GM19324 (cell line): ENCODE data around the gene CFAP45.

Experiments
- ATAC-seq: cut with Tn5 transposase; IDR thresholded peaks from one replicate; pipeline ENCODE4 v1.9.1; 2021; ENCODE audit warnings: mild to moderate bottlenecking, moderate library complexity; ENCODE audit not compliant: unreplicated experiment, low FRiP score

Gene CFAP45

GRCh38 chr1:159936273-159936904, 36.4 kb upstream of the CFAP45 start:
- no peak for ATAC-seq

GRCh38 chr1:159935719-159936272, 35.8 kb upstream of the CFAP45 start:
- ATAC-seq: no peak

- no peak for ATAC-seq
Observed at GRCh38 chr1:159935305-159935704, 35.3 kb upstream of the CFAP45 start.

DNA sequence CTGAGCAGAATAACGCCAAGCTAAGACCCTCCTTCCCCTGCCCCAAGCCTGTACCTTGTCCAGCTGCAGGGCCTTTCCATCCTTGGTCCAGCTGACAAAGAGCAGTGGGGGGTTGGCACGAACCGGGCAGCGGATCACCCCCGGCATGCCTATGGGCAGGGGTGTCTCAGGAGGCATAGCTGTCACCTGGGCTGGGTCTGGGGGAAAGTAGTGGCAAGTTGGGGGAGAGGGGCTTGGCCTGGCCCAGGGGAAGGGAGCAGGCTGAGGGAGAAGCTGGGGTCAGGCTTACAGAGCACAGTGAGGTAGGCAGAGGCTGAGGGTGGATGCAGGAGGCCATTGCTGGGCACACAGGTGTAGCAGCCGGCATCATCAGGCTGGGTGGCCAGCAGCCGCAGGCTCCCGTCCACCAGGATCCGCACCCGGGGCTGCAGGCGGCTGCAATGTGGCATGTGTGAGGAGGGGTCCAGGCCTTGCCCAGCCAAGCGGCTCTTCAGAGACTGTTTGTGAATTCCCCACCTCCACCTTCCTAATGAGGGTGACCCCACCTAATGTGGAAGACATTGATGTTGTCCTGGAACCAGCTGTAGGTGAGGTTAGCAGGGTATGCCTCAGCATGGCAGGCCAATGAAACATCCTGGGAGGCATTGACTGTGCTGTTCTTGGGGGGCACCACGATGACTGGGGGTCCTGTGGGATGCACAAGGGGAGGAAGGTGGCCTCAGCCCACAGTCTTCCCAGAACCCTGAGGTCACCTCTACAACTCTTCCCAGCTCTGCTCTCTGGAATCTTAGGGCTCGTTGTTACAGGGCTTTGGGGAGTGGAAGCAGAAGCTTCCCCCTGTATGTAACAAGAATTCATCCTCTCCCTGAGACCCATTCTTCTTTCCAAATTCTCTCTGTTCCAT, 34.4 kb upstream of the CFAP45 start:
- ATAC-seq: no peak

GRCh38 chr1:159933347-159933746, 33.4 kb upstream of the CFAP45 start:
- no peak for ATAC-seq

DNA sequence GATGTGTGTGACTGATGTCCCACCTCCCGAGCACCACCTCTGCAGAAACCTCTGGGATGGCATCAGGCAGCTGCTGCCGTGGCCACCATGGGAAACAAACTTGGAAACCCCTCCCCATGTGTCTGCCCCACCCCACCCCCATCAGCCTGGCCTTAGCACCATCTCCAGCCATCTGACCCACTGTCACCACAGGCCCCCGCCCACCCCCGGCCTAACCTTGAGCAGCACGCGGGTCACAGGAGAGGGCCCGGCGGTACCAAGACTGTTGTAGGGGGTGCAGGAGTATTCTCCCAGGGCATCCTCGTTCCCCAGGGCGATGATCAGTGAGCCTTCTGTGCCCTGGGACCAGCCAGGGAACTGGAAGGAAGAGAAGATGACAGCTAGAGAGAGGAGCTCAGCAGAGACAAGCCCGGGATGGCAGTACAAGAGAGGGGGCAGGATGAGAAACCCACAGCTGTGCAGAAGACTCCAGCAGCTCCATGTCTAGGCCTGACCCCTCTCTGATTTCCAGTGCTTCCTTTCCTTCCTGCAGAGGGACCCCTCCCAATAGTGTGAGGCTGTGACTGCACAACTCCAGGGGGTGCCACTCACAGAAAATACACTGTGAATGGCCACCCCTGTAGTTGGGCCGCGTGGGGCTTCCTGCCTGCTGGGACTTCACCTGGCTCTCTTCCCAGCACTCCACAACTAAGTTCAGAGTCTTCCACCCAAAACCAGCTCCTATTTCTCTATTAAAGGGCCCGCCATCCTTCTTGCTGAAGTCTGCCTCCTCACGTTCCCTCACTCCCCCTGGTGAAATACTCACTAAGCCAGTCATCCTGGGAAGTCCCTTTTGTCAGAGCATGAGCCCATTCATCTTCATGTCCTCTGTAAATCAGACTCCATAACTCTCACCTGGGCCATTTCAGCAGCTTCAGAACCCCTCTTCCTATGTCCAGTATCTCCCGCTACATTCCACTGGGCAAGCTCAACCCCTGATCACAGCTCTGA, 32.6 kb upstream of the CFAP45 start:
- no peak for ATAC-seq

GRCh38 chr1:159931795-159932173, 31.8 kb upstream of the CFAP45 start:
- ATAC-seq: no peak

- ATAC-seq: no peak
Observed at GRCh38 chr1:159931101-159931794, 31.3 kb upstream of the CFAP45 start.

- no peak for ATAC-seq
Observed at GRCh38 chr1:159930634-159931033, 30.7 kb upstream of the CFAP45 start.

- no peak for ATAC-seq
Observed at GRCh38 chr1:159930216-159930615, 30.3 kb upstream of the CFAP45 start.

DNA sequence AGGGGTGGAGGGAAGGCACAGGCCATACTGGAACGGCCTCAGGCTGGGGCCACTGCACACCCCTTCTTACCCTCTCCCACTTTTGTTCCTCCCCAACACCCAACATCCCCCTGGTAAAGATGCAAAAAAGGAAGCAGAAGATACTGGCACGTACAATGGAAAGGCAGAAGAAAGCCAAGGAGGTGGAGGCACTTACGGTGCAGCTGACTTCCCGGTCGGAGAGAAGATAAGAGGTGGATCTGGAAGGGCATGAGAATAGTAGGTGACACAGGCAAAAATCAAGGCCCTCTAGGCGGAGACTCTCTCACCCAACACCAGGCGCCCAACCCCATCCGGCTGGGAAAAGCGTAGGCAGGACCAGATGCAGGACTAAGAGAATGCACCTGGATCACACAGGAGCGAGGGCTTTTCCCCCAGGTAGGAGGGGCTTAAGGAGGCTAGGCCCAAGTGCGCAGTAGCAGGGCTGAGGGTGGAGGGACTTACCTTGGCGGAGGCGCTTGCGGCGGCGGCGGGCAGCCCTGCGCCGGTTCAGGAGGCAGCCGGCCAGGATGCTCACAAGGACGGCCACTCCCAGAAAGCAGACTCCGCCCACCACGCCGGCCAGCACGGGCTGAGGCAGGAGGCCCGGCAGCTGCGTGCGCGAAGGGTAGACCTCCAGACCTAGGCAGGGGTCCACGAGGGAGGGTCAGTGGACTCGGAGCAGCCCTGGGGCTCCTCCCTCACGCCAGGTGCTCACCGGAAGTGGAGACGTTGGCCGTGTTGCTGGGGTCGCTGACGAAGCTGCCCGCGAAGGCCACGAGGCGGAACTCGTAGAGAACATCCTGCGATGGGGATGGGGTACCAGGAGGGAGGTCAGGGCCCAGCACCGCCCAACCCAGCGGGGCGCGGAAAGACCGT, 29.4 kb upstream of the CFAP45 start:
- ATAC-seq: no peak

DNA sequence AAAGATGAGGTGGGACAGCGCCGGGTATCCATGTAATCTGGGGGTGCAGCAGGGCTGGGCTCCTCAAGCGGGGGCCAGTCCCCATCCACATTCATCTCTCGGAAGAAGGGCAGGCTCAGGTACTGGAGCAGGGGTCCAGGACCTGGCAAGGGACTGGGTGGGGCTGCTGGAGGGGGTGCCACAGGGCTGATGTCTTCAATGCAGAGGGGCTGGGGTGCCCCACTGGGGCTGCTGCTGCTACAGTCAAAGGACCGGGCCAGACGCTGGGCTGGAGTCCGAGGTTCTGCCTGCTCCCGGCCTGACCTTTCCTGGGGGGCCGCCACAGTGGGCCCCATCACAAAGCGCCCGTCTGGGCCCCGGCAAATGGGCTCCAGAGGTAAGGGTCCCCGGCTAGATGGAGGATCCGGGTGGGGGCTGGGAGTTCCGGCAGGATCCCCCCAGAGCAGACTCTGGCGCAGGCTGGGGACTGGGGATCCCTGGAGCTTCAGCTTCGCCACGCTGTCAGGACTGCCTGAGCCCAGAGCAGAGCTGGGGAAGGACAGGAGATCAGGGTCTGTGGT, 28.6 kb upstream of the CFAP45 start:
- no peak for ATAC-seq

DNA sequence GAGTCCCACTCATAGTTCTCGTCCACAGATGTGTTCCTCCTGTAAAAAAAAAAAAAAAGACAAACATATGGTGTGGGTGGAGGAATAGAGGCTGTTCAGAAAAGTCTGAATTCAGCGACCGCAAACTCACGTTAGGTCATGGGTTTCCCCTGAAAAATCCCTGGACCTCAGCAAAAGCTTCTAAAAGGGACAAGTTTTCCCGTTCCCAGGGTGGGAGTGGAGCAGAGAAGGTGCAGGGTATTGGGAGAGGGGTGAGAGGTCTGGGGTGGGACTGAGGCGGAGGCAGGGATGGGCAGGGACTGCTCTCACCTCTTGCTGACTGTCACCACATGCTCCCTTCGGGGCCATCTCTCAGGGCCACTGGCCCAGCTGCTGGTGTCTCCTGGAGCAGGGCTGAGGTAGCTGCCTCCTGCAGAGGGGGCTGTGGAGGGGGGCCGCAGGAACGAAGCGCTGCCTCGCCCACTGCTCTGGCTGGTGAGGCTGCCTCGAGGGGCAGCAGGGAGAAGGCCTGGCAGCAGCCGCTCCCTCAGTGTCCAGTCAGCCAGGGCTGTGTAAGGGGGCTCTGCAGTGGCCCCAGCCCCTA, 28.0 kb upstream of the CFAP45 start:
- no peak for ATAC-seq

DNA sequence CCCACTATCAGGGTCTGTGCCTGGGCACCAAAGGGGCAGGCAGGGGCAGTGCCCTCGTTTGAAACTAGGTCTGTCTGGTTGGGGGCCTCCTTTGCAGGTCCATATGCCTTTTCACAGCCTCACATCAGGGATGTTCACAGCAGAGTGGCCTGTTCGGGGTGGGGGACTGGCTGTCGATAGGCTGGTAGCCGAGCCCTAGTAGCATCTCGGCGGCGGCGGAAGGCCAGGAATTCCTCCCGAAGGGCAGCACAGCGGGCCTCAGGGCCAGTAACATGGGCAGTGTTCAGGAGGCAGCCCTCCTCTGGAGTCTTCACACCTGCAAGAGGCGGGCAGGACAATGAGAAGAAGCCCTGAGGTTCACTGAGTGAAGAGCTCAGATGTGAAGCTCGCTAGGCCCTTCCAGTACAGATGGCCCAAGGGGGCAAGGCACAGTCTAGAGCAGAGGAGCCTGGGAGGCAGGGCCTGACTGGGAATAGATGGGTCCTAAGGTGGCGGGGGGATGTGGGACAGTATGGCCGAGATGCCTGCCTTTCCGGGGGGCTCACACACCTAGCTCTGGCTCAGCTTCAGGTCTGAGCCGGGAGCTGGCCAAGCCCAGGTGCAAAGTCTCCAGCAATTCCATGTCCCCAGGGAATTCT, 27.4 kb upstream of the CFAP45 start:
- ATAC-seq: no peak

- ATAC-seq: no peak
Observed at GRCh38 chr1:159925719-159926078, 25.7 kb upstream of the CFAP45 start.

DNA sequence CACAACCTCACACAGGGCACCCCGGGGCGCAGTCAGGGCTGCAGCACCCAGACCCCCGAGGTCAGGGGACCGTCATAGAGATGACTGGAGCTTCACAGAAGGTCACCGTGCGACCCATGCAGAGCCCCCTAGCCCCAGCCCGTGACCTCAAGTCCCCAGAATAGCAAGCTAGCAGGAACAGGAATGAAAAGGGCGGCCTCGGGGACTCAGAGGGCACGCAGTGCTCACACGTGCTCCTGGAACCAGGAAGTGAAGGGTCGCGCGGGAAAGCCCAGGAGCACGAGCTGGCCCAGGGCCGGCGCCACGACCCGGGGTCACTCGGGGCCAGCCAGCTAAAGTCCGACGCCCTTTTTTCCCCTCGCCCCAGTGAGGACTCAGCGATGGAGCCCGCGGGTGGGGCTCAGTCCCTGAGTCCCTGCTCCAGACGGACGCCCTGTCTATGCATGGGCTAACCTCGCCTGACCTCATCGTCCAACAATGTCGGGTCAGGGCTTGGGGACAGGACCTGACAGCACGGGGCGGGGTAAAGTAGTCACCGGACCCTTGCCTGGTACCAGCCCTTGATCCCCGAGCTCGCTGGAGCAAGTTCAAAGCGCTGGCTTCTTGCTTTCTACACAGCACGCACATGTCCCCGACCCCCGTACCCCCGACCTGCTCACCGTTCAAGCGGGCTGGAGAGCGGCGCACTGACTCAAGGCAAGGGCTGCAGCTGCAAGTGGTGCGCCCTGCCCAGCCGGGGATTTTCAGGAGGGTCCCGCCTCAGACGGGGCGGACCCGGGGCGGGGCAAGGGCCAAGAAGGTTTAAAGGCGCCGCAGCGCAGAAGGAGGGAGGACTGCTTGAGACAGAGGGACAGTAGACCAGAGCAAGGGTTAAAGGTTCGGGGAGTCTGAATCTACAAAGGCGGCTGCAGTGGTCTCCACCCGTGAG, 25.1 kb upstream of the CFAP45 start, which contains the start of gene TAGLN2:
Gene TAGLN2 (minus strand): TSS at position 717 of the 928 bp plus-strand sequence. CDS start 4,998 bp downstream, outside the sequence.
- ATAC-seq: peak; percentile 74
